Colon (tissue), 2 donors: ENCODE measurements around the gene LIFR.

Experiments used
- FAIRE-seq: peaks from 2 replicates; lab custom pipeline; 2012; peaks lifted over from hg19 to GRCh38; lab: Jason Lieb, UNC
- donor health status: control.
- donor health status: control.

Gene LIFR

GRCh38 chr5:38548064-38548759 is 8.2 kb downstream of the LIFR start:
- no peak for FAIRE-seq

- no peak for FAIRE-seq
These were observed 9.2 kb downstream of the LIFR start for GRCh38 chr5:38547257-38547656.

GRCh38 chr5:38546691-38547146 is 9.7 kb downstream of the LIFR start:
- no peak for FAIRE-seq

GRCh38 chr5:38543886-38544285 is 12.6 kb downstream of the LIFR start:
- no peak for FAIRE-seq

- no peak for FAIRE-seq
These were observed 13.4 kb downstream of the LIFR start for GRCh38 chr5:38543074-38543473.

GRCh38 chr5:38541174-38541725 is 15.2 kb downstream of the LIFR start:
- no peak for FAIRE-seq

- FAIRE-seq = no peak
These were observed 16.1 kb downstream of the LIFR start for GRCh38 chr5:38540314-38540713.

- no peak for FAIRE-seq
These were observed 18.3 kb downstream of the LIFR start for GRCh38 chr5:38538161-38538560.

GRCh38 chr5:38537505-38537904 is 18.9 kb downstream of the LIFR start:
- FAIRE-seq = no peak

- FAIRE-seq = no peak
These were observed 19.5 kb downstream of the LIFR start for GRCh38 chr5:38536968-38537367.

GRCh38 chr5:38535845-38536244 is 20.6 kb downstream of the LIFR start:
- FAIRE-seq = no peak

GRCh38 chr5:38535248-38535750 is 21.1 kb downstream of the LIFR start:
- FAIRE-seq = no peak

- no peak for FAIRE-seq
These were observed 22.3 kb downstream of the LIFR start for GRCh38 chr5:38534156-38534453.

- no peak for FAIRE-seq
These were observed 22.9 kb downstream of the LIFR start for GRCh38 chr5:38533286-38534155.

- no peak for FAIRE-seq
These were observed 24.2 kb downstream of the LIFR start for GRCh38 chr5:38532165-38532669.

GRCh38 chr5:38531518-38531917 is 24.9 kb downstream of the LIFR start:
- no peak for FAIRE-seq

GRCh38 chr5:38529955-38530646 is 26.3 kb downstream of the LIFR start:
- no peak for FAIRE-seq

GRCh38 chr5:38528162-38528703 is 28.2 kb downstream of the LIFR start:
- no peak for FAIRE-seq

GRCh38 chr5:38527475-38527874 is 29.0 kb downstream of the LIFR start:
- no peak for FAIRE-seq

GRCh38 chr5:38524022-38524421 is 32.4 kb downstream of the LIFR start:
- no peak for FAIRE-seq

GRCh38 chr5:38519476-38519875 is 37.0 kb downstream of the LIFR start:
- FAIRE-seq = no peak

GRCh38 chr5:38518341-38518740 is 38.1 kb downstream of the LIFR start:
- no peak for FAIRE-seq
